HepG2 (cell line): Measurements from ENCODE around the gene EMC1. TPM values are rescaled to one million over a fixed set of nuclear protein-coding genes. Genes with fewer than 3 reads are reported as not detected.

Experiments used
- ATAC-seq: fragments of 200-7000 bp; cut with Tn5 transposase; 3 replicates; pipeline ENCODE4 v1.9.1; 2020; ENCODE audit warnings: mild to moderate bottlenecking, moderate library complexity
- BruUV-seq: library from RNA; stranded (reverse); fragments of 400-500 nt; replicated peaks from 2 replicates; lab custom pipeline; 2021; lab: Mats Ljungman, UMichigan
- CTCF ChIA-PET: fragments of 300-600 bp; formaldehyde crosslinking; extraction: SDS; loops from one replicate; lab custom pipeline; 2021; ENCODE audit warnings: low total read pairs, inconsistent platforms, low intra/inter-chr PET ratio; lab: Yijun Ruan, JAX
- POLR2A ChIA-PET: fragments of 350-600 bp; sonication (Branson Sonifier 250); formaldehyde crosslinking; loops from one replicate; lab custom pipeline; 2020; ENCODE audit warnings: antibody characterized with exemption, inconsistent platforms; lab: Yijun Ruan, JAX
- DNase-seq: peaks from one replicate; pipeline ENCODE4 v3.0.0-alpha.2; 2015; ENCODE audit warnings: low spot score
- FAIRE-seq: peaks from 3 replicates; lab custom pipeline; 2011; peaks lifted over from hg19 to GRCh38; lab: Jason Lieb, UNC
- H2AFZ ChIP-seq: one replicate; pipeline ENCODE4 v1.6.1; 2011; ENCODE audit warnings: low read length, inconsistent platforms
- H3K27ac ChIP-seq: fragments of 300-600 bp; 3 replicates; pipeline ENCODE4 v1.8.0; 2011; ENCODE audit warnings: mixed run types, mild to moderate bottlenecking, mixed read lengths, low read length, inconsistent platforms; ENCODE audit not compliant: insufficient read depth; ENCODE audit errors: extremely low read length
- H3K27me3 ChIP-seq, 2 experiments: fragments of 200-600 bp in 1 of 2; 2 replicates in 1 of 2; 3 replicates in 1 of 2; pipeline versions ENCODE4 v1.6.0 to v1.8.0; 2011; ENCODE audit warnings: low read length in 2 of 2, mild to moderate bottlenecking in 2 of 2, moderate library complexity in 2 of 2, inconsistent platforms in 1 of 2; ENCODE audit not compliant: insufficient read depth in 2 of 2, control insufficient read depth in 1 of 2
- H3K36me3 ChIP-seq, 2 experiments: fragments of 200-600 bp in 1 of 2; replicated peaks in 1 of 2; 2 replicates in 1 of 2; 3 replicates in 1 of 2; pipeline versions ENCODE4 v1.5.1 to v1.8.0; 2011; ENCODE audit warnings: low read length in 2 of 2, inconsistent platforms in 1 of 2; ENCODE audit not compliant: insufficient read depth in 2 of 2, control insufficient read depth in 1 of 2
- H3K4me1 ChIP-seq: 2 replicates; pipeline ENCODE4 v1.5.1; 2012; ENCODE audit warnings: low read length, inconsistent platforms; ENCODE audit not compliant: insufficient read depth
- H3K4me2 ChIP-seq: 2 replicates; pipeline ENCODE4 v1.6.0; 2011; ENCODE audit warnings: low read depth, low read length, inconsistent platforms
- H3K4me3 ChIP-seq, 3 experiments: fragments of 200-600 bp in 1 of 3; sonication (generic), shearing (Covaris generic) in 1 of 3; replicated peaks in 1 of 3; 2 replicates each; pipeline ENCODE4 v1.5.1; 2011 to 2016; ENCODE audit warnings: low read length in 3 of 3, inconsistent platforms in 2 of 3, low read depth in 2 of 3, mild to moderate bottlenecking in 2 of 3, control low read depth in 1 of 3, mixed read lengths in 1 of 3; ENCODE audit not compliant: insufficient read depth in 1 of 3
- H3K79me2 ChIP-seq: one replicate; pipeline ENCODE4 v1.6.1; 2011; ENCODE audit warnings: low read length, inconsistent platforms; ENCODE audit not compliant: insufficient read depth
- H3K9ac ChIP-seq: 2 replicates; pipeline ENCODE4 v1.6.0; 2011; ENCODE audit warnings: mild to moderate bottlenecking, low read depth, low read length, inconsistent platforms; ENCODE audit not compliant: insufficient read depth
- H3K9me3 ChIP-seq: 2 replicates; pipeline ENCODE4 v1.5.1; 2012; ENCODE audit warnings: mild to moderate bottlenecking, low read length
- H4K20me1 ChIP-seq: 2 replicates; pipeline ENCODE4 v1.6.0; 2011; ENCODE audit warnings: inconsistent platforms, mild to moderate bottlenecking, low read length, moderate library complexity; ENCODE audit not compliant: insufficient read depth
- BCL6 ChIP-seq: IDR thresholded peaks from 2 replicates; pipeline ENCODE4 v1.6.1; 2016; ENCODE audit warnings: missing genetic modification reagents, missing compliant biosample characterization
- CBFB ChIP-seq: sonication (generic); formaldehyde crosslinking; IDR thresholded peaks from 2 replicates; pipeline ENCODE4 v1.4.0; 2020; ENCODE audit warnings: missing genetic modification reagents
- EZH2 ChIP-seq: conservative IDR thresholded peaks from 2 replicates; pipeline ENCODE4 v1.6.1; 2012; ENCODE audit warnings: mild to moderate bottlenecking, low read depth, low read length, moderate library complexity
- IKZF4 ChIP-seq: sonication (generic); formaldehyde crosslinking; IDR thresholded peaks from 2 replicates; pipeline ENCODE4 v1.5.1; 2020; ENCODE audit warnings: borderline replicate concordance, mild to moderate bottlenecking, low read depth, missing genetic modification reagents; ENCODE audit errors: not compliant biosample characterization
- JUNB ChIP-seq: sonication (generic); formaldehyde crosslinking; IDR thresholded peaks from 2 replicates; pipeline ENCODE4 v1.8.0; 2022; ENCODE audit warnings: missing genetic modification reagents, mild to moderate bottlenecking, borderline replicate concordance
- KDM1A ChIP-seq: IDR thresholded peaks from 2 replicates; pipeline ENCODE4 v1.6.1; 2016; ENCODE audit warnings: missing compliant biosample characterization
- NCOA5 ChIP-seq: sonication (generic); formaldehyde crosslinking; IDR thresholded peaks from 2 replicates; pipeline ENCODE4 v1.4.0; 2020; ENCODE audit warnings: missing genetic modification reagents
- PCBP1 ChIP-seq: fragments of 200-400 bp; formaldehyde crosslinking; IDR thresholded peaks from 2 replicates; pipeline ENCODE4 v1.6.1; 2017; ENCODE audit warnings: mild to moderate bottlenecking, low read depth, low read length, borderline replicate concordance
- RFXANK ChIP-seq: IDR thresholded peaks from 2 replicates; pipeline ENCODE4 v1.6.1; 2016
- SP140L ChIP-seq: sonication (generic); formaldehyde crosslinking; IDR thresholded peaks from 2 replicates; pipeline ENCODE4 v1.4.0; 2020; ENCODE audit warnings: missing genetic modification reagents, borderline replicate concordance
- TFAP4 ChIP-seq: sonication (generic); IDR thresholded peaks from 2 replicates; pipeline ENCODE4 v1.6.1; 2016; ENCODE audit warnings: low read depth, borderline replicate concordance
- ZBTB33 ChIP-seq: sonication (generic); formaldehyde crosslinking; IDR thresholded peaks from 2 replicates; pipeline ENCODE4 v1.4.0; 2020; ENCODE audit warnings: missing genetic modification reagents
- ZNF432 ChIP-seq: sonication (generic); formaldehyde crosslinking; IDR thresholded peaks from 2 replicates; pipeline ENCODE4 v1.5.0; 2020; ENCODE audit warnings: missing genetic modification reagents, mild to moderate bottlenecking, borderline replicate concordance
- ZNF546 ChIP-seq: sonication (generic); formaldehyde crosslinking; conservative IDR thresholded peaks from 2 replicates; pipeline ENCODE4 v1.8.1; 2023; ENCODE audit warnings: mild to moderate bottlenecking, missing genetic modification reagents
- WGBS: methylation state at CpG from one replicate; pipeline ENCODE4 v1.1.6; 2017; ENCODE audit warnings: low lambda C conversion rate; 5-methylcytosine and 5-hydroxymethylcytosine counted together
- in situ Hi-C: cut with HindIII; loops from 2 replicates; pipeline ENCODE4 v1.10.0; 2017; ENCODE audit warnings: low pct_unique_long_range_greater_than_20kb; ENCODE audit not compliant: extremely low pct_ligation_motif_present
- intact Hi-C: fragments of 100-400 bp; cut with micrococcal nuclease; formaldehyde crosslinking; loops from one replicate; pipeline ENCODE4 v1.10.0; 2022; ENCODE audit not compliant: unreplicated experiment
- polyA plus RNA-seq, 8 experiments: library from polyadenylated mRNA; depleted of rRNA in 3 of 8; stranded (reverse) in 7 of 8; unstranded in 1 of 8; fragments of >200 nt; fragmentation: Illumina TruSeq in 4 of 8; extraction: Trizol in 4 of 8; gene quantifications; 2 replicates each; pipeline versions ENCODE4 v1.2.1 to v1.2.3, GENCODE V29; 2011 to 2016; ENCODE audit warnings: low read depth in 4 of 8, missing spikeins in 1 of 8, mixed read lengths in 1 of 8; ENCODE audit not compliant: insufficient read depth in 1 of 8
- total RNA-seq, 5 experiments: library from RNA; depleted of rRNA; stranded (reverse); fragments of >200 nt; fragmentation: Illumina TruSeq; extraction: Trizol; gene quantifications; 2 replicates each; pipeline ENCODE4 v1.2.3, GENCODE V29; 2016; ENCODE audit warnings: low read depth in 1 of 5

Gene EMC1
- total and polyA plus RNA-seq, 2 of the 13 experiments (the other 11 are each of a cell fraction or from before 2014, with no cell fraction given) = 38.0 to 61.3 TPM

GRCh38 chr1:19268445-19268844 lies 17.1 kb upstream of the EMC1 start:
- no peak for ATAC-seq
- Histone ChIP-seq H3K9ac (no peak overlapping the region), H3K36me3 (no peaks in the 10 kb centered on the region), H3K27ac (no peak overlapping the region), H3K27me3 (no peaks in the 10 kb centered on the region), H3K4me2 (no peak overlapping the region), H3K9me3 (no peaks in the 10 kb centered on the region), H3K4me3 (no peak overlapping the region), H3K79me2 (no peaks in the 10 kb centered on the region), H4K20me1 (no peaks in the 10 kb centered on the region), H2AFZ (no peak overlapping the region), H3K4me1 (peaks cover 41% of the 10 kb centered on the region)
- no peak for DNase-seq
- no peak for TF ChIP-seq SP140L
- TF ChIP-seq ZBTB33 = peak; percentile 51; the same call in 1 of the 2 replicates
- 91% methylated on average over 2 of the region's 11 CpGs for WGBS
- BruUV-seq = no TSS peak
- intact Hi-C loops (no loop called here), in situ Hi-C loops (no loop called here)
- ChIA-PET CTCF (no interaction called here), POLR2A (interaction anchor here (0.6 to 0.7 kb wide), 2 partner anchors 43 to 1829 kb away, joined by 4 read pairs; partner anchors contain the start of gene RCC2)
- no peak for FAIRE-seq

DNA sequence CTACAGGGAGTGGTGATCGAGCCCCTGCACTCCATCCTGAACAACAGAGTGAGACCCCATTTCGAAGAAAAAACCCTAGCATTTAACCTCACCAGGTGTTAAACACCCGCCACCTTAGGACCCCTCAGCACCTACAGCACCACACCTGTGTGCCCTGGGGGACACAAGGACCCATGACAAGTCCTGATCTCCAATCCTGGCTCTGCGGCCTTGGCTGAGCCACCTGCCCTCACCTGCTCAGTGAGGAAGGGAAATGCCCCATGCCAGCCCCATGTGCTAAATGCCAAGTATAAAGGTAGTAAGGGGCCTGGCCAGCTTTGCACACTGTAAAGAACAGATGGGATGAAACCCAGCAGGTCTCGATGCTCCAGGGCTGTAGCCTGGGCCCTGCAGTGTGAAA lies 11.4 kb upstream of the EMC1 start:
- Histone ChIP-seq H3K36me3 (peaks cover 12 to 27% of the 10 kb centered on the region in 2 experiments), H3K27me3 (no peaks in the 10 kb centered on the region; a peak in 1 of 5 replicates), H2AFZ (no peak overlapping the region), H3K9ac (no peak overlapping the region), H3K27ac (no peak overlapping the region), H3K4me2 (no peak overlapping the region)
- CTCF ChIA-PET = no interaction called here
- in situ Hi-C loops = no loop called here
- DNase-seq = no peak
- ATAC-seq = peak; percentile 12; the same call in 2 of the 3 replicates
- no peak for TF ChIP-seq EZH2
- TF ChIP-seq CBFB (CRISPR knock-in tag) = no peak
- TF ChIP-seq ZNF546 (CRISPR knock-in tag) = no peak
- no peak for TF ChIP-seq NCOA5 (CRISPR knock-in tag)
- no peak for TF ChIP-seq JUNB (CRISPR knock-in tag)
- no peak for TF ChIP-seq IKZF4 (CRISPR knock-in tag)
- no peak for TF ChIP-seq RFXANK
- TF ChIP-seq KDM1A (CRISPR knock-in tag) = no peak
- no peak for TF ChIP-seq TFAP4
- TF ChIP-seq PCBP1 = no peak
- no peak for TF ChIP-seq ZNF432 (CRISPR knock-in tag)
- TF ChIP-seq BCL6 (CRISPR knock-in tag) = no peak
- TF ChIP-seq, all 625 proteins: peak for 0
- Histone ChIP-seq H3K9me3 (no peaks in the 10 kb centered on the region), H4K20me1 (no peaks in the 10 kb centered on the region), H3K79me2 (no peaks in the 10 kb centered on the region), H3K4me1 (peaks cover 11% of the 10 kb centered on the region; the same call in 1 of the 2 replicates), H3K4me3 (no peak overlapping the region)
- POLR2A ChIA-PET = interaction anchor here (1.1 to 3.7 kb wide), 2 partner anchors 11 to 48 kb away, joined by 3 to 14 read pairs; partner anchors contain the start of genes EMC1 and MRTO4
- no peak for FAIRE-seq
- intact Hi-C loops = no loop called here
- WGBS = 93% methylated on average over 3 of the region's 5 CpGs
- BruUV-seq = no TSS peak
